Suprapubic skin (tissue), 4 donors: ENCODE measurements around the gene TP53BP2. TPM values are rescaled to one million over a fixed set of nuclear protein-coding genes. Genes with fewer than 3 reads are reported as not detected.
A peak's percentile ranks its signal among the peaks of the same experiment; 100 is the strongest.
"Not testable (repeated sequence)": the region's sequence is repeated elsewhere in the genome, so short reads cannot be mapped to it uniquely, and the experiment has no call there.

Experiments
- DNase-seq, 2 donors: peaks; one replicate each; pipeline ENCODE4 v3.0.0-alpha.2; 2019; ENCODE audit warnings: low spot score in 2 of 2
- H3K27ac ChIP-seq: fragments of 200-600 bp; sonication (generic); one replicate; pipeline ENCODE4 v1.5.1; 2019
- H3K27me3 ChIP-seq: fragments of 200-600 bp; sonication (generic); one replicate; pipeline ENCODE4 v1.5.1; 2019
- H3K36me3 ChIP-seq: fragments of 200-600 bp; sonication (generic); one replicate; pipeline ENCODE4 v1.5.1; 2019
- H3K4me1 ChIP-seq: fragments of 200-600 bp; sonication (generic); one replicate; pipeline ENCODE4 v1.5.1; 2019
- H3K4me3 ChIP-seq: fragments of 200-600 bp; sonication (generic); one replicate; pipeline ENCODE4 v1.5.1; 2019; ENCODE audit warnings: mild to moderate bottlenecking
- H3K9me3 ChIP-seq: fragments of 200-600 bp; sonication (generic); one replicate; pipeline ENCODE4 v1.5.1; 2019
- EP300 ChIP-seq: sonication (generic); formaldehyde crosslinking; IDR thresholded peaks from one replicate; pipeline ENCODE4 v1.6.1; 2017; ENCODE audit warnings: antibody characterized with exemption
- POLR2A ChIP-seq, 2 donors: fragments of 450-650 bp; IDR thresholded peaks; one replicate each; pipeline ENCODE4 v1.6.1; 2017; ENCODE audit warnings: antibody characterized with exemption in 2 of 2, mild to moderate bottlenecking in 2 of 2, moderate library complexity in 2 of 2
- POLR2AphosphoS5 ChIP-seq, 3 donors: sonication (generic); formaldehyde crosslinking; IDR thresholded peaks; one replicate each; pipeline ENCODE4 v1.6.1; 2017; ENCODE audit warnings: antibody characterized with exemption in 3 of 3
- WGBS: methylation state at CpG from one replicate; pipeline ENCODE4 v1.1.5; 2018; 5-methylcytosine and 5-hydroxymethylcytosine counted together
- total RNA-seq, 4 donors: library from RNA; depleted of rRNA; stranded (reverse); fragments of >200 nt; gene quantifications; one replicate each; pipeline ENCODE4 v1.1.0, GENCODE V29; 2016
- TF ChIP-seq, protein P1 (sequence below), 2 donors: fragments of 200-600 bp in 1 of 2; fragments of 450-650 bp in 1 of 2; sonication (generic) in 1 of 2; IDR thresholded peaks; one replicate each; pipeline ENCODE4 v1.5.1; 2016 to 2019; ENCODE audit warnings: antibody characterized with exemption in 2 of 2, mild to moderate bottlenecking in 1 of 2, moderate library complexity in 1 of 2

Gene TP53BP2, protein sequence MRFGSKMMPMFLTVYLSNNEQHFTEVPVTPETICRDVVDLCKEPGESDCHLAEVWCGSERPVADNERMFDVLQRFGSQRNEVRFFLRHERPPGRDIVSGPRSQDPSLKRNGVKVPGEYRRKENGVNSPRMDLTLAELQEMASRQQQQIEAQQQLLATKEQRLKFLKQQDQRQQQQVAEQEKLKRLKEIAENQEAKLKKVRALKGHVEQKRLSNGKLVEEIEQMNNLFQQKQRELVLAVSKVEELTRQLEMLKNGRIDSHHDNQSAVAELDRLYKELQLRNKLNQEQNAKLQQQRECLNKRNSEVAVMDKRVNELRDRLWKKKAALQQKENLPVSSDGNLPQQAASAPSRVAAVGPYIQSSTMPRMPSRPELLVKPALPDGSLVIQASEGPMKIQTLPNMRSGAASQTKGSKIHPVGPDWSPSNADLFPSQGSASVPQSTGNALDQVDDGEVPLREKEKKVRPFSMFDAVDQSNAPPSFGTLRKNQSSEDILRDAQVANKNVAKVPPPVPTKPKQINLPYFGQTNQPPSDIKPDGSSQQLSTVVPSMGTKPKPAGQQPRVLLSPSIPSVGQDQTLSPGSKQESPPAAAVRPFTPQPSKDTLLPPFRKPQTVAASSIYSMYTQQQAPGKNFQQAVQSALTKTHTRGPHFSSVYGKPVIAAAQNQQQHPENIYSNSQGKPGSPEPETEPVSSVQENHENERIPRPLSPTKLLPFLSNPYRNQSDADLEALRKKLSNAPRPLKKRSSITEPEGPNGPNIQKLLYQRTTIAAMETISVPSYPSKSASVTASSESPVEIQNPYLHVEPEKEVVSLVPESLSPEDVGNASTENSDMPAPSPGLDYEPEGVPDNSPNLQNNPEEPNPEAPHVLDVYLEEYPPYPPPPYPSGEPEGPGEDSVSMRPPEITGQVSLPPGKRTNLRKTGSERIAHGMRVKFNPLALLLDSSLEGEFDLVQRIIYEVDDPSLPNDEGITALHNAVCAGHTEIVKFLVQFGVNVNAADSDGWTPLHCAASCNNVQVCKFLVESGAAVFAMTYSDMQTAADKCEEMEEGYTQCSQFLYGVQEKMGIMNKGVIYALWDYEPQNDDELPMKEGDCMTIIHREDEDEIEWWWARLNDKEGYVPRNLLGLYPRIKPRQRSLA
- total RNA-seq = 10 to 100 TPM; 33.2 to 80.5 (median 55.8) TPM

DNA sequence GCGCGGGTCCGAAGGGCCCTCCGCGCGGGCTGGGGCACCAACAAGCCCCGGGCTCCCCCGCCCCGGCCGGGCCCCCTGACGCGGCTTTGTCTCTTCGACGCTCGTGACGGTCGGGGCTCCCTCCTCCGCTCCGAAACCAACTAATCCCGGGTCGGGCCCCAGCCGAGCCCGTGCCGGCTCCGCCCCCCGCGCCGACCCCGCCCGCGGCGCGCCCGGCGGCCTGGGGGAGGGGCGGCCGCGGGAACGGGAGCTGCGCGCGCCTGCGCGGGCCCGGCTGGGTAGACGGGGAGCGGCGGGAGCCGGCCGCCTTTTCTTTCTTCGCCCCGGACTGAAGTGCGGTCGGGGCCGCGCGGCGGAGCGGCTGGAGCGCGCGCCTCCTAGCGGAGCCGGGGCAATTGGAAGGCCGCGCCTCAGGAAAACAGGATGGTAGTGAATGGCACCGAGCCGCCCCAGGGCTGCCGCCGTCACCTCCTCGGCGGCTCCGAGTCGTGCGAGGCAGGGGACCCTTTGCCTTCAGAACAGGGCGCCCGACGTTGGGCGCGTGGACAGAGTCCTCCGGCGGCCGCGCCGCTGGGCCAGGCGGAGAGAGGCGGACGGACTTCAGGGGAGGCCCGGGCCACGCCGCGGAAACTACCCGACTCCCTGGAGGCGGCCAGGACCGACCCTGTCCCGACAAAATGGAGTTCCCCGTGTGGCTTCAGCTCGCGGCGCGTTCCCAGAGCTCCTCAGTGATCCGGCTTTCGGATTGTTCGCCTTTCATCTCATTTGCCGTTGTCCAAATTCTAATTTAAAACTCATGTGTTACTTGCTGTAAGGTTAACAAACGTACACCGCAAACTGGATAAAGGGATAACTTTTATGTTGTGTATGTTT lies at the start of gene TP53BP2:
TSS of gene TP53BP2 (minus strand) at position 138 of the 873 bp plus-strand sequence. CDS start 267 bp downstream, outside the sequence.
- peak; percentile 87 to 90 for DNase-seq
- WGBS = 0% methylated on average over 36 of the region's 107 CpGs
- Histone ChIP-seq H3K27ac (peak within 1 kb of the TSS; percentile 99), H3K27me3 (no peaks in the 10 kb centered on the region), H3K4me1 (peaks cover 43% of the 10 kb centered on the region), H3K4me3 (peak within 1 kb of the TSS; percentile 94), H3K36me3 (no peaks in the 10 kb centered on the region), H3K9me3 (no peaks in the 10 kb centered on the region)
- TF ChIP-seq, protein P1, sequence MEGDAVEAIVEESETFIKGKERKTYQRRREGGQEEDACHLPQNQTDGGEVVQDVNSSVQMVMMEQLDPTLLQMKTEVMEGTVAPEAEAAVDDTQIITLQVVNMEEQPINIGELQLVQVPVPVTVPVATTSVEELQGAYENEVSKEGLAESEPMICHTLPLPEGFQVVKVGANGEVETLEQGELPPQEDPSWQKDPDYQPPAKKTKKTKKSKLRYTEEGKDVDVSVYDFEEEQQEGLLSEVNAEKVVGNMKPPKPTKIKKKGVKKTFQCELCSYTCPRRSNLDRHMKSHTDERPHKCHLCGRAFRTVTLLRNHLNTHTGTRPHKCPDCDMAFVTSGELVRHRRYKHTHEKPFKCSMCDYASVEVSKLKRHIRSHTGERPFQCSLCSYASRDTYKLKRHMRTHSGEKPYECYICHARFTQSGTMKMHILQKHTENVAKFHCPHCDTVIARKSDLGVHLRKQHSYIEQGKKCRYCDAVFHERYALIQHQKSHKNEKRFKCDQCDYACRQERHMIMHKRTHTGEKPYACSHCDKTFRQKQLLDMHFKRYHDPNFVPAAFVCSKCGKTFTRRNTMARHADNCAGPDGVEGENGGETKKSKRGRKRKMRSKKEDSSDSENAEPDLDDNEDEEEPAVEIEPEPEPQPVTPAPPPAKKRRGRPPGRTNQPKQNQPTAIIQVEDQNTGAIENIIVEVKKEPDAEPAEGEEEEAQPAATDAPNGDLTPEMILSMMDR (IDR thresholded peaks at IDR 0.05) = peak; percentile 44 to 77
- TF ChIP-seq EP300 = no peak
- peak; percentile 40 to 84 for TF ChIP-seq POLR2A (IDR thresholded peaks at IDR 0.05)
- peak; percentile 27 to 70 (median 42) for TF ChIP-seq POLR2AphosphoS5 (IDR thresholded peaks at IDR 0.05)

DNA sequence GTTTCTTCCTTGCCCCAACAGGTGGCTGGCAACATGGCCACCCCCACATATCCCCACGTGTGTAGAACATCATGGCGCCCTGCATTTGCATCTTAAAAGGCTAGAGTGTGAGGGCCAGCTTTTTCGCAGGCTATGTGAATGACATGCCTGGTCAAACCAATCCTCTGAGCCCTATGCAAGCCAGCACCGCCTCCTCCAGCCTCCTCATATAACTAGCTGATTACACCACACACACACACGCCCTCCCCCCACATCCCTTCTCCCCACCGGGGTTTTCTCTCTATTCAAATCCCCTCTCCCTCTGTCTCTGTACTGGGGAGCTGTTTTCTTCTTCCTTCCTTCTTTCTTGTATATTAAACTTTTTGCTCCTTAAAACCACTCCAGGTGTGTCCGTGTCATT lies 44.7 kb upstream of the TP53BP2 start:
- H3K4me1 ChIP-seq, DNase-seq, H3K27ac ChIP-seq, H3K9me3 ChIP-seq, H3K36me3 ChIP-seq, H3K4me3 ChIP-seq, H3K27me3 ChIP-seq: not testable (repeated sequence)
- WGBS = 69% methylated on average over 4 of the region's 7 CpGs

DNA sequence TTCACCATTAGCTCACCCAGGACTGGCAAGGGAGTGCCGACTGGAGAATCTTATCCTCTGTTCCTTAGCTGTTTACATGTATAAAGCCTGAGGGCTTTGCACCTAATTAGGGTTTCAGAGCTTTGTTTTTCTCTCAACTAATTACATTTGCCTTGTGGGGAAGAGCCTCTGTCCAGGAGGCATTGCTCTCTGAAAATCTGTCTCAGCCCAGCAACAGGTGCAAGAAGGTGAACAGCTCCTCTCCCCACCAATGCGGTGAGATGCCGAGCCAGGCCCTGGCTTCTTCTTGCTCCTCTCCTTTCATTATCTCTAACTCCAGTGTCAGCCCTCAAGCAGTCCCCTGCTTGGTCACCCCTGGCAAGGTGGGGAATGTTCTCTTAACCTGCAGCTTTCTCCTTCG lies 43.6 kb upstream of the TP53BP2 start:
- H3K27me3 ChIP-seq, DNase-seq, H3K4me3 ChIP-seq, H3K27ac ChIP-seq, H3K36me3 ChIP-seq, H3K9me3 ChIP-seq, H3K4me1 ChIP-seq: not testable (repeated sequence)
- 98% methylated on average over 4 of the region's 4 CpGs for WGBS

DNA sequence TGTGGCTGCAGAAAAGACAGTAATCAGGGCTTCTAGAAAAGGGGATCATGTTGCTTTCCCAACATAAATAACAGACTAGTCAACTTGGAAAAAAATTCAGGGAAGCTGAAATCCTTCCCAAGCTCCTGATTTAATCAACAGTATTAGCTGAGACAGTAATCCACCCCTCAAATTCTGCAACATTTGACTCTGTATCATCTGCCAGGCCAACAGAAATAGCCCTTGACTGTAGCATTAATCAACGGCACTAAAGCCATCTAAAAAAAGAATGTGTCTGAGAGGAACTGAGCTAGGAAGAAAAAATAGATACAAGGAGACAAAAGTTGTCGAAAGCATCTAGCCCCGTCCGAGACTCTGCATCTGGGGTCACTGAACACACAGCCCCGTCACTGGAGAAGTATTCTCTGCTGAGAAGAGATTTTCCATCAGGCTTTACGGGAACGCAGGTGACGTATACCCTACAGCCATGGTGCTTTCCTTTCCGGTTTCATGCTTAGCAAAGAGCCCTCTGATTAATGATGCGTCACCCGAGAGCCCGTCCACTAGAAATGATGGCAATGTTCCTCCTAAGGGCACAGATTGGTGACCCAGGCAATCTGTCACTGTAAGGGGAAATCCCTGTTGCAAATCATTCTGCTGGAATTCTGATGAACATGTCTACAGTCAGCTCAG lies 42.1 kb upstream of the TP53BP2 start:
- WGBS = 71% methylated on average over 12 of the region's 12 CpGs
- H3K27ac ChIP-seq = no peak overlapping the region
- DNase-seq = no peak
- H3K27me3 ChIP-seq = no peaks in the 10 kb centered on the region
- no peaks in the 10 kb centered on the region for H3K9me3 ChIP-seq
- H3K4me1 ChIP-seq = no peaks in the 10 kb centered on the region
- no peak overlapping the region for H3K4me3 ChIP-seq
- no peaks in the 10 kb centered on the region for H3K36me3 ChIP-seq
- TF ChIP-seq, protein P1 (IDR thresholded peaks at IDR 0.05) = no peak
- TF ChIP-seq POLR2A (IDR thresholded peaks at IDR 0.05) = no peak

DNA sequence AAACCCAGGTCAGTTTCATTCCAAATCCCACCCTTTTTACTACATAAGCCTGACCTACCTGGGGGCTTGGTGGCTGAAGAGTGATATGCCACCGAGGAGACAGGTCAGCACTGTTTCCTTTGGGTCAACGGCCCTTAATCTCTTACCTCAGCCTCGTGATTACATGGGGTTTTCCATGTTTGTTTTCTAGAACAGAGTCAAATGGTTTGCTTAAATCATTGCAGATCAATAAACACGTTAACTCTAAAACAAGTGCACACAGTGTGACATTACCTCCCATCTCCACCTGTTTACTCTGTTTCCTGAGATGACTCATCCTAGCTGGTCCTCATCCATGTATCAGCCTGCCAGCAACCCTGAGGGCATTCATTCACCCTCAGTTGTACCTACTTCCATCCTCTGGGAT lies 40.8 kb upstream of the TP53BP2 start:
- H3K4me1 ChIP-seq = no peaks in the 10 kb centered on the region
- no peaks in the 10 kb centered on the region for H3K9me3 ChIP-seq
- H3K36me3 ChIP-seq = no peaks in the 10 kb centered on the region
- H3K27me3 ChIP-seq = no peaks in the 10 kb centered on the region
- no peak overlapping the region for H3K4me3 ChIP-seq
- WGBS = 54% methylated on average over 4 of the region's 4 CpGs
- no peak overlapping the region for H3K27ac ChIP-seq
- TF ChIP-seq EP300 (no peak), POLR2AphosphoS5 (IDR thresholded peaks at IDR 0.05) (no peak), POLR2A (IDR thresholded peaks at IDR 0.05) (no peak)
- TF ChIP-seq, protein P1 (IDR thresholded peaks at IDR 0.05) = no peak
- DNase-seq = no peak
